Naive thymus-derived CD4-positive, alpha-beta T cell (primary cell): ENCODE data around the gene LCN6. TPM values are rescaled to one million over a fixed set of nuclear protein-coding genes. Genes with fewer than 3 reads are reported as not detected.
A peak's percentile ranks its signal among the peaks of the same experiment; 100 is the strongest.

Experiments
- ATAC-seq: fragments of 150-1000 bp; cut with Tn5 transposase; 2 replicates; pipeline ENCODE4 v1.10.0; 2021; ENCODE audit warnings: mild to moderate bottlenecking, moderate library complexity
- CTCF ChIA-PET: fragments of 350-600 bp; sonication (Branson Sonifier 250); formaldehyde crosslinking; loops from one replicate; lab custom pipeline; 2021; ENCODE audit warnings: antibody characterized with exemption; lab: Charles Lee
- POLR2A ChIA-PET: fragments of 350-600 bp; sonication (Branson Sonifier 250); formaldehyde crosslinking; loops from one replicate; lab custom pipeline; 2021; ENCODE audit warnings: antibody characterized with exemption, inconsistent platforms; lab: Charles Lee
- DNase-seq, 9 donors: peaks; one replicate each; pipeline versions ENCODE4 v3.0.0 to v3.0.0-alpha.2; 2020 to 2022; ENCODE audit warnings: mixed read lengths in 1 of 9
- H3K27ac ChIP-seq: one replicate; pipeline ENCODE4 v1.7.0; 2013; ENCODE audit warnings: mild to moderate bottlenecking, low read depth, low read length, moderate library complexity
- H3K27me3 ChIP-seq, 2 donors: one replicate each; pipeline ENCODE4 v1.7.0; 2013; ENCODE audit warnings: low read length in 2 of 2, mild to moderate bottlenecking in 2 of 2, moderate library complexity in 2 of 2; ENCODE audit not compliant: control insufficient read depth in 2 of 2, insufficient read depth in 2 of 2
- H3K36me3 ChIP-seq, 3 experiments: 1 replicate in 2 of 3; 2 replicates in 1 of 3; pipeline ENCODE4 v1.7.0; 2013; ENCODE audit warnings: low read length in 3 of 3, mild to moderate bottlenecking in 3 of 3, moderate library complexity in 1 of 3; ENCODE audit not compliant: insufficient read depth in 3 of 3, control insufficient read depth in 2 of 3
- H3K4me1 ChIP-seq, 2 donors: one replicate each; pipeline ENCODE4 v1.7.0; 2013; ENCODE audit warnings: low read length in 2 of 2, mild to moderate bottlenecking in 2 of 2, moderate library complexity in 1 of 2; ENCODE audit not compliant: control insufficient read depth in 2 of 2, insufficient read depth in 2 of 2
- H3K4me3 ChIP-seq: 2 replicates; pipeline ENCODE4 v1.7.0; 2013; ENCODE audit warnings: mild to moderate bottlenecking, low read length
- H3K9me3 ChIP-seq, 3 experiments: 1 replicate in 2 of 3; 2 replicates in 1 of 3; pipeline ENCODE4 v1.7.0; 2013; ENCODE audit warnings: low read length in 3 of 3; ENCODE audit not compliant: control insufficient read depth in 2 of 3
- H3K27ac Mint-ChIP-seq, 9 donors: one replicate each; pipeline ENCODE4 v1.8.0; 2020 to 2022; ENCODE audit warnings: mixed read lengths in 9 of 9, mild to moderate bottlenecking in 8 of 9, moderate library complexity in 5 of 9, inconsistent platforms in 2 of 9
- H3K27me3 Mint-ChIP-seq, 5 donors: one replicate each; pipeline ENCODE4 v1.8.0; 2021 to 2022; ENCODE audit warnings: mixed read lengths in 5 of 5, mild to moderate bottlenecking in 1 of 5
- H3K36me3 Mint-ChIP-seq, 5 donors: one replicate each; pipeline ENCODE4 v1.8.0; 2020 to 2022; ENCODE audit warnings: mixed read lengths in 5 of 5, mild to moderate bottlenecking in 3 of 5, inconsistent platforms in 1 of 5
- H3K4me1 Mint-ChIP-seq, 7 donors: one replicate each; pipeline ENCODE4 v1.8.0; 2020 to 2022; ENCODE audit warnings: mixed read lengths in 7 of 7, mild to moderate bottlenecking in 3 of 7, inconsistent platforms in 1 of 7
- H3K4me3 Mint-ChIP-seq, 10 donors: one replicate each; pipeline ENCODE4 v1.8.0; 2020 to 2022; ENCODE audit warnings: mild to moderate bottlenecking in 10 of 10, mixed read lengths in 10 of 10, moderate library complexity in 6 of 10, inconsistent platforms in 2 of 10
- H3K9me3 Mint-ChIP-seq, 11 donors: one replicate each; pipeline ENCODE4 v1.8.0; 2020 to 2022; ENCODE audit warnings: mixed read lengths in 11 of 11, mild to moderate bottlenecking in 4 of 11, inconsistent platforms in 1 of 11, moderate library complexity in 1 of 11
- intact Hi-C, 2 donors: fragments of 100-400 bp; cut with micrococcal nuclease; formaldehyde crosslinking; loops; one replicate each; pipeline ENCODE4 v1.15.1; 2023
- polyA plus RNA-seq, 2 donors: library from polyadenylated mRNA; unstranded; fragments of 300-500 nt; fragmentation: Illumina TruSeq; gene quantifications; one replicate each; pipeline ENCODE4 v1.2.3, GENCODE V29; 2021
- total RNA-seq, 6 experiments: library from RNA in 5 of 6; stranded (reverse) in 5 of 6; gene quantifications; 1 replicate in 5 of 6; 2 replicates in 1 of 6; pipeline ENCODE4 v1.2.3 and lab custom pipeline; 2021 to 2026

Gene LCN6
- total and polyA plus RNA-seq, 7 experiments from 2014 or later, result not detected

GRCh38 chr9:136722093-136722968 lies 26.0 kb downstream of the LCN6 start:
- no peaks in the 10 kb centered on the region for H3K9me3 ChIP-seq
- POLR2A ChIA-PET, result no interaction called here
- intact Hi-C loops, result no loop called here
- peaks cover 16 to 17% of the 10 kb centered on the region in 2 donors for H3K4me1 ChIP-seq
- H3K4me1 Mint-ChIP-seq, result peaks cover 14 to 32% (median 25%) of the 10 kb centered on the region in 7 donors
- no peak overlapping the region for H3K27ac Mint-ChIP-seq
- peaks cover 0 to 19% (median 13%) of the 10 kb centered on the region in 5 donors for H3K36me3 Mint-ChIP-seq
- H3K4me3 Mint-ChIP-seq, result no peak overlapping the region
- DNase-seq (no peak), ATAC-seq (no peak)
- H3K4me3 ChIP-seq, result no peak overlapping the region
- peaks cover 0 to 2% (median 0%) of the 10 kb centered on the region in 11 donors for H3K9me3 Mint-ChIP-seq
- CTCF ChIA-PET, result no interaction called here
- no peak overlapping the region for H3K27ac ChIP-seq
- H3K27me3 ChIP-seq, result no peaks in the 10 kb centered on the region
- H3K27me3 Mint-ChIP-seq, result no peaks in the 10 kb centered on the region
- H3K36me3 ChIP-seq, result peaks cover 9 to 57% (median 13%) of the 10 kb centered on the region in 3 experiments

GRCh38 chr9:136721339-136722092 lies 26.8 kb downstream of the LCN6 start:
- H3K9me3 ChIP-seq, result no peaks in the 10 kb centered on the region
- Mint-ChIP-seq H3K27me3 (no peaks in the 10 kb centered on the region), H3K4me3 (no peak overlapping the region), H3K9me3 (no peaks in the 10 kb centered on the region), H3K36me3 (peaks cover 0 to 17% (median 9%) of the 10 kb centered on the region in 5 donors), H3K4me1 (peaks cover 7 to 25% (median 19%) of the 10 kb centered on the region in 7 donors), H3K27ac (peak overlapping the region in 3 of 9 donors; percentile 56 to 59 (median 58))
- CTCF ChIA-PET, result interaction anchor here (0.6 kb wide), 1 partner anchor 90 kb away, joined by 4 read pairs; no protein-coding TSS in a partner anchor
- peaks cover 9 to 11% of the 10 kb centered on the region in 2 donors for H3K4me1 ChIP-seq
- ATAC-seq (no peak), DNase-seq (no peak)
- H3K36me3 ChIP-seq, result peaks cover 9 to 57% (median 13%) of the 10 kb centered on the region in 3 experiments
- POLR2A ChIA-PET, result no interaction called here
- no peak overlapping the region for H3K4me3 ChIP-seq
- intact Hi-C loops, result no loop called here
- H3K27ac ChIP-seq, result no peak overlapping the region
- no peaks in the 10 kb centered on the region for H3K27me3 ChIP-seq

GRCh38 chr9:136720898-136721338 lies 27.4 kb downstream of the LCN6 start:
- ATAC-seq (no peak), DNase-seq (no peak)
- peaks cover 4 to 51% (median 7%) of the 10 kb centered on the region in 3 experiments for H3K36me3 ChIP-seq
- no peaks in the 10 kb centered on the region for H3K9me3 ChIP-seq
- no peak overlapping the region for H3K4me3 ChIP-seq
- H3K4me1 ChIP-seq, result peaks cover 3 to 5% of the 10 kb centered on the region in 2 donors
- peaks cover 4 to 19% (median 13%) of the 10 kb centered on the region in 7 donors for H3K4me1 Mint-ChIP-seq
- CTCF ChIA-PET, result no interaction called here
- peaks cover 0 to 11% (median 7%) of the 10 kb centered on the region in 5 donors for H3K36me3 Mint-ChIP-seq
- H3K27ac Mint-ChIP-seq, result peak overlapping the region in 3 of 9 donors; percentile 56 to 59 (median 58)
- POLR2A ChIA-PET, result no interaction called here
- peaks cover 0 to under 1% (median 0%) of the 10 kb centered on the region in 11 donors for H3K9me3 Mint-ChIP-seq
- intact Hi-C loops, result no loop called here
- H3K27ac ChIP-seq, result no peak overlapping the region
- no peaks in the 10 kb centered on the region for H3K27me3 ChIP-seq
- peaks cover 1 to 4% (median 2%) of the 10 kb centered on the region in 5 donors for H3K27me3 Mint-ChIP-seq
- no peak overlapping the region for H3K4me3 Mint-ChIP-seq

GRCh38 chr9:136720251-136720897 lies 28.0 kb downstream of the LCN6 start:
- Histone ChIP-seq H3K4me1 (no peaks in the 10 kb centered on the region), H3K36me3 (peaks cover 0 to 46% (median 2%) of the 10 kb centered on the region in 3 experiments), H3K4me3 (no peak overlapping the region), H3K27ac (no peak overlapping the region), H3K27me3 (no peaks in the 10 kb centered on the region), H3K9me3 (no peaks in the 10 kb centered on the region)
- Mint-ChIP-seq H3K4me3 (no peak overlapping the region), H3K4me1 (peaks cover 4 to 14% (median 10%) of the 10 kb centered on the region in 7 donors), H3K9me3 (peaks cover 0 to 2% (median 0%) of the 10 kb centered on the region in 11 donors), H3K27ac (no peak overlapping the region), H3K27me3 (peaks cover 5 to 7% (median 6%) of the 10 kb centered on the region in 5 donors), H3K36me3 (peaks cover 0 to 11% (median 5%) of the 10 kb centered on the region in 5 donors)
- ATAC-seq, result no peak
- no peak for DNase-seq
- intact Hi-C loops, result no loop called here
- ChIA-PET POLR2A (no interaction called here), CTCF (no interaction called here)

- no peaks in the 10 kb centered on the region for H3K27me3 ChIP-seq
- H3K36me3 Mint-ChIP-seq, result peaks cover 0 to 9% (median 3%) of the 10 kb centered on the region in 5 donors
- H3K4me3 ChIP-seq, result no peak overlapping the region
- no peaks in the 10 kb centered on the region for H3K9me3 ChIP-seq
- peaks cover under 1 to 10% (median 8%) of the 10 kb centered on the region in 7 donors for H3K4me1 Mint-ChIP-seq
- H3K36me3 ChIP-seq, result peaks cover 0 to 37% (median 0%) of the 10 kb centered on the region in 3 experiments
- peaks cover 5 to 8% (median 7%) of the 10 kb centered on the region in 5 donors for H3K27me3 Mint-ChIP-seq
- ChIA-PET POLR2A (interaction anchor here (0.7 to 1.8 kb wide), 2 partner anchors 8 to 9 kb away, joined by 6 read pairs; no protein-coding TSS in a partner anchor), CTCF (no interaction called here)
- no peak overlapping the region for H3K4me3 Mint-ChIP-seq
- DNase-seq (no peak), ATAC-seq (peak; percentile 55)
- H3K27ac Mint-ChIP-seq, result peak overlapping the region in 1 of 9 donors; percentile 65
- no peaks in the 10 kb centered on the region for H3K4me1 ChIP-seq
- peaks cover 0 to 2% (median 0%) of the 10 kb centered on the region in 11 donors for H3K9me3 Mint-ChIP-seq
- no peak overlapping the region for H3K27ac ChIP-seq
- intact Hi-C loops, result no loop called here
Measured at GRCh38 chr9:136719195-136719880, 29.0 kb downstream of the LCN6 start.
